Urinary bladder (tissue), 4 donors: ENCODE measurements around the gene CPLX3. TPM values are rescaled to one million over a fixed set of nuclear protein-coding genes. Genes with fewer than 3 reads are reported as not detected.

ENCODE experiments used
- DNase-seq: peaks from one replicate; pipeline ENCODE4 v3.0.0-alpha.2; 2015; ENCODE audit errors: extremely low spot score
- H3K27ac ChIP-seq: one replicate; pipeline ENCODE4 v1.5.1; 2013; ENCODE audit warnings: low read depth, mild to moderate bottlenecking, moderate library complexity
- H3K36me3 ChIP-seq: one replicate; pipeline ENCODE4 v1.6.1; 2013; ENCODE audit warnings: mild to moderate bottlenecking, moderate library complexity; ENCODE audit not compliant: insufficient read depth
- H3K4me1 ChIP-seq: one replicate; pipeline ENCODE4 v1.6.1; 2013; ENCODE audit warnings: mild to moderate bottlenecking, moderate library complexity; ENCODE audit not compliant: insufficient read depth
- H3K4me3 ChIP-seq: one replicate; pipeline ENCODE4 v1.5.1; 2013; ENCODE audit warnings: low read depth, low read length
- WGBS: extraction: QIAGEN DNeasy Blood & Tissue Kit; methylation state at CpG from one replicate; pipeline ENCODE4 v1.1.7; 2013; 5-methylcytosine and 5-hydroxymethylcytosine counted together
- polyA plus RNA-seq: library from polyadenylated mRNA; stranded (reverse); fragments of 200-250 nt; gene quantifications from one replicate; pipeline ENCODE4 v1.2.3, GENCODE V29; 2013
- small RNA-seq: library from RNA; depleted of rRNA; stranded (forward); fragments of <200 nt; gene quantifications from one replicate; pipeline ENCODE3, GENCODE V24; 2014
- total RNA-seq: library from RNA; depleted of rRNA; stranded (reverse); fragments of >200 nt; gene quantifications from one replicate; pipeline ENCODE4 v1.2.3, GENCODE V29; 2014
- donor health status: healthy with polysubstance abuse.
- donor health status: healthy.

CPLX3 gene
- total and polyA plus RNA-seq, 2 donors, result 0.22 TPM; not detected in 1

GRCh38 chr15:74878273-74878672 is 51.8 kb downstream of the CPLX3 start:
- Histone ChIP-seq H3K36me3 (no peaks in the 10 kb centered on the region), H3K27ac (no peak overlapping the region), H3K4me3 (no peak overlapping the region), H3K4me1 (no peaks in the 10 kb centered on the region)
- DNase-seq, result no peak
- WGBS, result 75% methylated on average over 4 of the region's 4 CpGs

Small RNA genes lying within 50 kb of the gene (small RNA-seq; reads per million reads assigned to genes)
- gene CPLX3 (not detected), gene MIR4513 (not detected), gene MIR6882 (0.24 reads per million)

Other genes with a start within 250 kb of the CPLX3 start
- 31.5 TPM for gene CLK3, start 210.8 kb upstream of the CPLX3 start, total RNA-seq
- gene CLK3, start 210.8 kb upstream of the CPLX3 start, polyA plus RNA-seq, result 76.3 TPM
- 16.0 TPM for gene EDC3, start 130.6 kb upstream of the CPLX3 start, total RNA-seq
- gene EDC3, start 130.6 kb upstream of the CPLX3 start, polyA plus RNA-seq, result 20.8 TPM
- gene CYP1A1, start 101.1 kb upstream of the CPLX3 start, total RNA-seq, result 0.26 TPM
- gene CYP1A1, start 101.1 kb upstream of the CPLX3 start, polyA plus RNA-seq, result 7.3 TPM
- not detected for gene CYP1A2, start 77.8 kb upstream of the CPLX3 start, total RNA-seq
- not detected for gene CYP1A2, start 77.8 kb upstream of the CPLX3 start, polyA plus RNA-seq
- 17.8 TPM for gene CSK, start 44.5 kb upstream of the CPLX3 start, total RNA-seq
- gene CSK, start 44.5 kb upstream of the CPLX3 start, polyA plus RNA-seq, result 30.7 TPM
- gene LMAN1L, start 13.8 kb upstream of the CPLX3 start, total RNA-seq, result 0.85 TPM
- 0.33 TPM for gene LMAN1L, start 13.8 kb upstream of the CPLX3 start, polyA plus RNA-seq
- 16.1 TPM for gene ULK3, start 16.5 kb downstream of the CPLX3 start, total RNA-seq
- 25.1 TPM for gene ULK3, start 16.5 kb downstream of the CPLX3 start, polyA plus RNA-seq
- 22.4 TPM for gene SCAMP2, start 46.7 kb downstream of the CPLX3 start, total RNA-seq
- gene SCAMP2, start 46.7 kb downstream of the CPLX3 start, polyA plus RNA-seq, result 46.3 TPM
- 33.6 TPM for gene MPI, start 63.4 kb downstream of the CPLX3 start, total RNA-seq
- 37.4 TPM for gene MPI, start 63.4 kb downstream of the CPLX3 start, polyA plus RNA-seq
- gene FAM219B, start 80.2 kb downstream of the CPLX3 start, total RNA-seq, result 52.0 TPM
- gene FAM219B, start 80.2 kb downstream of the CPLX3 start, polyA plus RNA-seq, result 62.3 TPM
- 43.6 TPM for gene COX5A, start 111.4 kb downstream of the CPLX3 start, total RNA-seq
- 259 TPM for gene COX5A, start 111.4 kb downstream of the CPLX3 start, polyA plus RNA-seq
- gene RPP25, start 130.1 kb downstream of the CPLX3 start, total RNA-seq, result 5.2 TPM
- 13.5 TPM for gene RPP25, start 130.1 kb downstream of the CPLX3 start, polyA plus RNA-seq
- gene SCAMP5, start 168.9 kb downstream of the CPLX3 start, total RNA-seq, result 6.9 TPM
- 19.4 TPM for gene SCAMP5, start 168.9 kb downstream of the CPLX3 start, polyA plus RNA-seq
- 12.8 TPM for gene PPCDC, start 197.0 kb downstream of the CPLX3 start, total RNA-seq
- 13.6 TPM for gene PPCDC, start 197.0 kb downstream of the CPLX3 start, polyA plus RNA-seq